Cortex of kidney (tissue), 1 donor: Measurements from ENCODE around the gene IQGAP1.

Experiments
- DNase-seq: peaks from one replicate; lab custom pipeline; 2025; lab: John Stamatoyannopoulos, UW

Gene IQGAP1

GRCh38 chr15:90367576-90367975 lies 20.5 kb upstream of the IQGAP1 start:
- DNase-seq, result no peak

GRCh38 chr15:90375071-90375470 lies 13.0 kb upstream of the IQGAP1 start:
- no peak for DNase-seq

- no peak for DNase-seq
These were observed 11.3 kb upstream of the IQGAP1 start for GRCh38 chr15:90376789-90377188.

DNA sequence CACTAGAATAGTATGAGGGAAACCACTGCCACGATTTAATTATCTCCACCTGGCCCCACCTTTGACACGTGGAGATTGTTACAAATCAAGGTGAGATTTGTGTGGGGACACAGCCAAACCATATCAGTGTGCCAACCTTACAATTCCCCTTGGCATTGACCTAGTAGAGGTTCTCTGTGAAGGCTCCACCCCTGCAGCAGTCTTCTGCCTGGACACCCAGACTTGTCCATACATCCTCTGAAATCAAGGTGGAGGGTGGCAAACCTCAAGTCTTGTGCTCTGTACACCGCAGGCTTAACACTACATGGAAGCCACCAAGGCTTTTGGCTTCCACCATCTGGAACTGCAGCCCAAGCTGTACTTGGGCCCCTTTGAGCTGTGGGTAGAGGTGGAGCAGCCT lies 8.8 kb upstream of the IQGAP1 start:
- no peak for DNase-seq

DNA sequence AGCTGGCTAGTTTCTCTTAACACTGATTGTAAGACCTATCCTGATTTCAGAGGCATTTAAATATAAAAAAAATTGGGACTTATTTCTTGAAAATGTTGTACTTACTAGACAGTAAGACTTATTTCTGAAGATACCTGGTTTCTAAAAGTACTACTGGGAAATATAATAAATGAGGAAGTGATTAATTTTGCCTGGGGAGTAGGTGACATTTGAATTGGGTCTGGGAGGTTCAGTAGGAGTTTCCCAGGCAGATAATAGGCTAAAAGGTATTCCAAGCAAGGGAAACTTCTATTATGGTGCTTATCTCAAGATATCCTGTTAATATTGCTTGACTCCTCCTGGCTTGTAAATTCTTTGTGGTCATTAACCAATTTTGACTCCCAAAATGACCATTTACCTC lies 6.5 kb upstream of the IQGAP1 start:
- no peak for DNase-seq

GRCh38 chr15:90382320-90382719 lies 5.7 kb upstream of the IQGAP1 start:
- DNase-seq, result no peak

DNA sequence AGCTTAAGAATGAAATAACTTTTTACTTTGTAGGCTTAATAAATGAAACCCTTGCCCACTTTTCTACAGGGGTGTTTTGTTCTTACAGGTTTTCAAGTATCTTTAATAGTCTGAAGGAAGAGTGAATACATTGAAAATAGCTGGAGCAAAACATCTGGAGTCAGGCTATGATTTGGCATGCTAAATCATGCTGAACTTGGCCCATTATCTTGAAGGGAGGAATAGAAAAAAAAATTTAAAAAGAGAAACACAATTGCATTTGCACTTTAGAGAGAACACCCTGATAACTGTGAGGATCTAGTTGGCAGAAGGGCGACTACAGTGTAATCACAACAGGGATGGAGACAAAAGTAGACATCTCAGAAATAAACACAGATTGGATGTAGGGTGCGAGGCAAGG lies 1.8 kb upstream of the IQGAP1 start:
- no peak for DNase-seq

DNA sequence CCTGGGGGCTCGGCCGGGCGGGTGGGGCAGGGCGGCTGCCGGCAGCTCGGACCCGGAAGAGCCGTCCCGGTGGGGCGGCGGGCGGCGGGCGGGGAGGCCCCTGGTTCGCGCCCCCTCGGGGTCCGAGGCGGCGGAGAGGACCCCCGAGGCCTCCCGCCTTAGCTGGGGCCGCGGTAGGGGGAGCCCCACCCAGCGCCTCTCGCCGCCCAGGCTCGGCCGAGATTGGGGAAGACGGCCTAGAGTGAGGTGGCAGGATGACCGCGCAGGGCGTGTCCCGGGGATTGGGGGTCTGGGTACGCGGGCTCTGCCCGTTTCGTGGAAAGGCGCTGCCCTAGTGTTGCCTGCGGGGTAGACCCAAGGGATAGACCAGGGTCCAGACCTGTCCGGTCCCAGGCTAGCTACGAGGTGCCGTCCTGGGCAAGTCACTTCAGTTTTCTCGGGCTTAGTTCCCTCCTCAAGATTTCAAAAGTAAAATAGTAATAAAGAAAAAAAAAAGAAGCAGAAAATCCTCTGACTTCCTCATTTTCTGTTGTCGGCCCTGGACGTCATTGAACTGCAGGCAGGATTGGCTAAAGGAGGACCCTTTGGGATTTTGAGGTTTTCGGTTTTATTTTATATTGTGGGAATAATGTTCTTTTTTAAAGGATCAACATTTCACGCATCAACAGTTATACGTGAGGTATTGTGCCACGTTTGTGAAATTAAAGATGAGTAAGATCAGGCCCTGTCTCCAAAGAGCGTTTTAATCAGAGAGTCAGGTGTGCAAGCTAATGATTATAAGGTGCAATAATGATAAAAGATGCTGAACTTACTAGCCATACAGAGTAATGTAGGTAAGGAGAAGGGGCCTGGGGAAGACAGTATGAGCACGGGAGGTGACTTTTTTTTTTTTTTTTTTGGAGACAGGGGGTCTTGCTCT lies 679 bp downstream of the IQGAP1 start:
- no peak for DNase-seq

DNA sequence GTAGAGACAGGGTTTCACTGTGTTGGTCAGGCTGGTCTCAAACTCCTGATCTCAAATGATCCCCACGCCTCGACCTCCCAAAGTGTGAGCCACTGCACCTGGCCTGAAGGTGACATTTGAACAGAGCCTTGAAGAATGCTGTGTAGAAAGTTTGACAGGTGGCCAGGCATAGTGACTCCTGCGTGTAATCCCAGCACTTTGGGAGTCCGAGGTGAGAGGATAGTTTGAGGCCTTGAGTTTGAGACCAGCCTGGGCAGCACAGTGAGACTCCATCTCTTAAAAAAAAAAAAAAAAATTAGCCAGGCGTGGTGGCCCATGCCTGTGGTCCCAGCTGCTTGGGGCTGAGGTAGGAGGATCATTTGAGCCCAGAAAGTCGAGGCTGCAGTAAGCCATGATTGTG lies 1.5 kb downstream of the IQGAP1 start:
- no peak for DNase-seq

- no peak for DNase-seq
These were observed 5.0 kb downstream of the IQGAP1 start for GRCh38 chr15:90393040-90393439.

DNA sequence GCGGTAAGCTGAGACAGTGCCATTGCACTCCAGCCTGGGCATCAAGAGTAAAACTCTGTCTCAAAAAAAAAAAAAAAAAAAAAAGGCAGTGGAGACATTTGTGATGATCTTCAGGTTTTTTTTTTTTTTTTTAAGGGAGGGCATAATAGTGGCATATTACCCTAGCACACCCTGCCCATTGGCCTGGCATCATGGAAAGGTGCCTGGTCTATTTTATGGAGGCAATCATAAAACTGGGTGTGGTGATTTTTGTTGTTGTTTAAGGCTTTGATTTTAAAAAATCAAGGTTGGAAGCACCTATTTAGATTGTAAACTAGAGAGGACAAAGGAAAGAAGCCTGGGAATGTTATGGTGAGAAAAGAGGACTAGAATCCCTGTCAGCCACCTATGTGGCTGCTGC lies 6.0 kb downstream of the IQGAP1 start:
- DNase-seq, result no peak

DNA sequence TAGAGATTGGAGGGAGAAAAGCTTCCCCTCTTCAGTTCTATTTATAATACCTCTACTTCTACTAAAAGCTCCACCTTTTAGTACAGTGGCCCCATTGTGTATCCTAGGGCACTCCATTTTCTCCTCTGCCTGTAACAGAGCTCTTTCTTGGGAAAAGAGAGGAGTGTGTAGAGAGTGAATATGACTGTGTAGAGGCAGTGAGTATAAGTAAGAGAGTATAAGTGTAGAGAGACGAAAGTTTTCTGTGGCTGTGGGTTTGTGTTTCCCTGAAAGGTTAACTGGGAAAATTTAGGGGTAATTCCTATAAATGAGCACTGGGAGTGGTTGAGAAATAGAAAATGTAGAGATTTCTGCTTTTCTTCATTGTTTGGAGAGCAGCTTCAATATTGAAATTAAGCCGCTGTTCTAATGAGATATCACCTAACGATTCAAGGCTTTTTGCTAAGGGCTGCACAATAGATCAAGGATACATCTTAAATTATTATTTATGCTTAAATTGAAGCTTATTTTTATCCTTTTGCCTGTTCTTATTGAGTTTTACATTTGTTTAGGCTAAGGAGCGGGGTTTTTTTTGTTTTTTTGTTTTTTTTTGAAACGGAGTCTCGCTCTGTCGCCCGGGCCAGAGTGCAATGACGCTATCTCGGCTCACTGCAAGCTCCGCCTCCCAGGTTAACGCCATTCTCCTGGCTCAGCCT lies 6.9 kb downstream of the IQGAP1 start:
- DNase-seq, result no peak

DNA sequence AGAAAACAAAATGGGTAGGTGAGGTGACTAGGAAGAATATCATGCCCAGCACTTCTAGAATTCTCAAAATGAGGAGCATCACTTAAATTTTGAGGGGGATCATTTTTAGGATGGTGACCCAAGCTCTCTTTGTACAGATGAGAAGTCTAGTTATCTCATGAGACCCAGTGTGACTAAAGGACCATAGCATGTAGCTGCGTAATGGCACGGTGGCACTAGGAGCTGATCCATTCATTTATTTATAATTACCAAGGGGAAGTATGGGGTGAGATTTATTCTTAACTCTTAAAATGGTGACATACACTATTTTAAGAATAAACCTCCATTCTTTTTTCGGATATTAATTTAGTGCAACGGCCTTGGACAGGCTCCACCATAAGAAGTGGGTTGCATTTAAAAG lies 8.3 kb downstream of the IQGAP1 start:
- DNase-seq, result no peak

DNA sequence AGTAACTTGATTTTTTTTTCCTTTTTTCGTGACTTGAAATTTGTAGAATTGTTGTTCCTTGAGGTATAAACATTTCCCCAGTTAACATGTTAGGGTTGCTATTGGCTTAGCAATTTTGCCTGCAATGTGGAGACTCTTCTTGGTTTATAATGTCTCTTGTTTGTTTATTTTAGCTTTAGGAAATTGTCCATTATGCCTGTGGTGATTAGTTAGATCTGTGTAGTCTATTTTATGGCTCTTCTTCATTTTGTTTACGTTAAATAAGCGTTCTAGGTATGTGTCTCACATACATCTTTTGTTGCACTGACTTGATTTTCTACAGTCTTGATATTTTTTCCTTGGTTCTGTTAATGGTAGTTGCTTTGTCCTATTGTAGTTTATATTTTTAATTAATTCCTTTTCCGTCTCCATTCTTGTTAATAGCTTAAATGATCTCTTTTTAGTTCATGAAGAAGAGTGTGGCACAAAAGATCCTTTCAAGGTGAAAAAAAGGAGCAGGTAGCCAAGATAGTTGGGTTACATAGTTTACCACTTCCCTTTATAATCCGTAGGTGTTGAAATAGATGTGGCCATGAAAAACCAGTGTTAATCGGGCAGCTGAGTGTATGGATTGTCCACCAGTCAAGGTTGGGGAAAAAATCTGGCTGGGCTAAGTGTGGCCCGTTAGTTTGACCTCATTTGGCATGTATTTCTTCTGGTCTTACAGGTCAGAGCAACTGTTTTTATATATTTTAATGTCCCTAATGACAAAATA lies 12.1 kb downstream of the IQGAP1 start:
- DNase-seq, result no peak

- DNase-seq, result no peak
These were observed 12.8 kb downstream of the IQGAP1 start for GRCh38 chr15:90400759-90401314.

GRCh38 chr15:90401495-90401894 lies 13.5 kb downstream of the IQGAP1 start:
- DNase-seq, result no peak

DNA sequence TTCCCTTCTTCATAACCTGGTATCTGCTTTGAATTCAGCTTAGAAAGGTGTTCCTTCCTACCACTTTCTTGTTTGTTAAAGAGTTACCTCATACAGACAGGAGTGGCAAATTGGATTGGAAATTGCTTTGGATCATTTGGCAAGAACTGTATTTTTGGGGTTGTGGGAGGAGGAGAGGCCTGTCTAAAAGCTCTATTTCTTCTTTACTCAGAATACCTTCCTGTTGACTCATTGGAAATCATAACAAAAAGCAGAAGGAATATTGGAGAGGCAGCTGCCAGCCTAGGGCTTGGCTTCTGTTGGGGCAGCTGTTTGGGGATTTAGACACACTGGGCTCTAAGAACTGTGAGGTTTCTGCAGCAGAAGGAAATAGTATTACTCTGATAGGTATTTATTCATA lies 14.2 kb downstream of the IQGAP1 start:
- no peak for DNase-seq

GRCh38 chr15:90402767-90403166 lies 14.7 kb downstream of the IQGAP1 start:
- no peak for DNase-seq

DNA sequence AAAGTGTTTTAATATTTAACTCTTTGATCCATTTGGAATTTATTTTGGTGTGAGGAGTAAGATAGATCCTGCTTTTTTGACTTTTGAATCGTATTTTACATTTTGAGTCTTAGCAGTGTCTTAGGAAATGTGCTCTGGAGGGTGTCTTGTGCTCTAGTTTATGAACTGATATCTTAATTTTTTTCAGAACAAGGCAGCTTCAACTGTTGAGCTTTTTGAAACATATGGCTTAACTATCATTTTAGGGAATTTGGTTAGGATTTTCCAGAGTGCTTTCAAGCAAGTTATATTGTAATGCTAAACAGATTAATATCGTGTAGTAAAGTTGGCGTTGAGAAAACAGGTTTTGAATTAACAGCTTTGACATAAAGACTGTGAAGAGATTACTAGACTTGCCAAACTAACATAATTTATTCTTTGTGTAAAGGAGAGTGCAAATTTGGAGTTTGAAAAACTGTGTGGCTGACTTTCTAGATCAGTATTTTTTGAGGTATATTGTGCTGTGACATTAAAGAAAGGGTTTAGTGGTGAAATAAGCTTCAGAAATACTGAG lies 17.1 kb downstream of the IQGAP1 start:
- no peak for DNase-seq

DNA sequence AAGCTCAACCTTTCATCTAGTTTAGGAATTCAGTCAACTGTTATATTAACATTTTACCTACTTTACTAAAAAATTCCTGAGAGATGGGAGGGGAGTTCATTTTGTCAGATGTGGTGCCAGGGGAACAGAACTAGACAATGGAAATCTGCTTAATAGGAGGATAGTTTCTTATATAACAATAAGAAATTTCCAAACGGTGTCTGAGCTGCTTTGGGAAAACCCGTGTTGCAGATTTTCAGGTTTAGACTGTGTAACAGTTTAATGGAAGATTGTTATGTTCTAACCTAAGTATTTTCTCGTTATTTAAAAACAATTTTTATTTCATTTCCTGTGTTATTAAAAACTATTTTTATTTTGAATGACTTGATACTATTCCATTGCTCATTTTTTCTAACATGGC lies 19.3 kb downstream of the IQGAP1 start:
- DNase-seq, result no peak

GRCh38 chr15:90407871-90408317 lies 19.9 kb downstream of the IQGAP1 start:
- DNase-seq, result no peak

DNA sequence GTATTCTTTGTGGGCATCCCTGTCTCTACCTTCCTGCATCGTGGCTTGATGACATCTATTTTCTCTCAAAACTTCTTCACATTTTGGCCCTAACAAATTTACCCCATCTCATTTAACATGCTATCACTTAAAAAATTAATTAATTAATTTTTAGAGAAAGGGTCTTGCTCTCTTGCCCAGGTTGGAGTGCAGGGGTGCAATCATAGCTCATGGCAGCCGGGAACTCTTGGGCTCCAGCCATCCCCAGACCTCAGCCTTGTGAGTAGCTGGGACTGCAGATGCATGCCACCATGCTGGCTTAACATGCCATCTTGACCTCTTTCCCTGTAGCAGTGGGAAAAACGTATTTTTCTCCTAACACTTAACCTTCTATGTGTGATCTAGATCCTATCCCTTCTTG lies 20.6 kb downstream of the IQGAP1 start:
- DNase-seq, result no peak
